HEK293 (cell line): Measurements from ENCODE around the gene ZNF780B.
"Not testable (repeated sequence)": the region's sequence is repeated elsewhere in the genome, so short reads cannot be mapped to it uniquely, and the experiment has no call there.

Experiments used
- CTCF ChIA-PET: fragments of 350-600 bp; formaldehyde crosslinking; extraction: SDS; loops from one replicate; lab custom pipeline; 2021; ENCODE audit warnings: antibody characterized with exemption; lab: Yijun Ruan, JAX
- POLR2A ChIA-PET: fragments of 300-600 bp; formaldehyde crosslinking; extraction: SDS; loops from one replicate; lab custom pipeline; 2020; ENCODE audit warnings: antibody characterized with exemption, inconsistent platforms; lab: Yijun Ruan, JAX
- H3K27ac ChIP-seq: fragments of 200-500 bp; sonication (Bioruptor generic); 2 replicates; pipeline ENCODE4 v1.5.1; 2014; ENCODE audit warnings: low read depth, low read length, control low read depth, inconsistent platforms; ENCODE audit errors: extremely low read depth
- H3K36me3 ChIP-seq, 2 experiments: fragments of 200-500 bp in 1 of 2; sonication (Bioruptor generic) in 1 of 2; 1 replicate in 1 of 2; 2 replicates in 1 of 2; pipeline ENCODE4 v1.5.1; 2014 to 2017; ENCODE audit warnings: inconsistent platforms in 2 of 2, low read length in 2 of 2; ENCODE audit not compliant: control insufficient read depth in 2 of 2, insufficient read depth in 1 of 2
- H3K4me1 ChIP-seq: fragments of 200-500 bp; sonication (Bioruptor generic); 2 replicates; pipeline ENCODE4 v1.5.1; 2014; ENCODE audit warnings: mild to moderate bottlenecking, low read length, inconsistent platforms; ENCODE audit not compliant: control insufficient read depth, insufficient read depth
- H3K4me3 ChIP-seq: 2 replicates; pipeline ENCODE4 v1.5.1; 2011; ENCODE audit warnings: low read depth, mild to moderate bottlenecking, control low read depth, low read length, moderate library complexity
- H3K9me3 ChIP-seq: fragments of 200-500 bp; sonication (Bioruptor generic); 2 replicates; pipeline ENCODE4 v1.5.1; 2014; ENCODE audit warnings: low read depth, low read length, inconsistent platforms; ENCODE audit not compliant: control insufficient read depth, insufficient read depth
- TRIM28 ChIP-seq: IDR thresholded peaks from 2 replicates; pipeline ENCODE4 v1.6.1; 2011; ENCODE audit warnings: low read length, control low read depth, borderline replicate concordance
- TSHZ1 ChIP-seq: fragments of 450-650 bp; formaldehyde crosslinking; IDR thresholded peaks from 2 replicates; pipeline ENCODE4 v1.5.1; 2016; ENCODE audit warnings: missing biosample characterization, missing genetic modification characterization, borderline replicate concordance
- ZBTB17 ChIP-seq: fragments of 450-650 bp; formaldehyde crosslinking; IDR thresholded peaks from 2 replicates; pipeline ENCODE4 v1.5.1; 2016; ENCODE audit warnings: missing biosample characterization, missing genetic modification characterization
- ZNF146 ChIP-seq: fragments of 450-650 bp; formaldehyde crosslinking; IDR thresholded peaks from 2 replicates; pipeline ENCODE4 v1.5.1; 2016; ENCODE audit warnings: missing biosample characterization, missing genetic modification characterization
- ZNF211 ChIP-seq: fragments of 450-650 bp; formaldehyde crosslinking; IDR thresholded peaks from 2 replicates; pipeline ENCODE4 v1.5.1; 2016; ENCODE audit warnings: low read depth, missing biosample characterization, missing genetic modification characterization
- ZNF280D ChIP-seq: fragments of 450-650 bp; formaldehyde crosslinking; IDR thresholded peaks from 2 replicates; pipeline ENCODE4 v1.5.1; 2016; ENCODE audit warnings: missing biosample characterization, missing genetic modification characterization
- ZNF354C ChIP-seq: fragments of 450-650 bp; formaldehyde crosslinking; IDR thresholded peaks from 2 replicates; pipeline ENCODE4 v1.5.1; 2016; ENCODE audit warnings: missing biosample characterization, missing genetic modification characterization, low read depth, borderline replicate concordance
- ZNF362 ChIP-seq: fragments of 450-650 bp; formaldehyde crosslinking; IDR thresholded peaks from 2 replicates; pipeline ENCODE4 v1.5.1; 2016; ENCODE audit warnings: missing biosample characterization, missing genetic modification characterization
- ZNF529 ChIP-seq: fragments of 450-650 bp; formaldehyde crosslinking; IDR thresholded peaks from 2 replicates; pipeline ENCODE4 v1.5.1; 2017; ENCODE audit warnings: missing genetic modification characterization, missing biosample characterization; ENCODE audit not compliant: insufficient replicate concordance
- ZSCAN5A ChIP-seq: fragments of 450-650 bp; formaldehyde crosslinking; IDR thresholded peaks from 2 replicates; pipeline ENCODE4 v1.5.1; 2016; ENCODE audit warnings: missing biosample characterization, missing genetic modification characterization

Gene ZNF780B

GRCh38 chr19:40054632-40055031 lies 1.4 kb downstream of the ZNF780B start (continued):
- no peak for TF ChIP-seq TSHZ1 (tag by site-specific recombination)
- no peak for TF ChIP-seq ZBTB17 (tag by site-specific recombination)
- TF ChIP-seq ZNF362 (tag by site-specific recombination), result no peak
- TF ChIP-seq ZSCAN5A, result no peak
- TF ChIP-seq TRIM28, result no peak
- TF ChIP-seq, all 188 proteins: peak for 0

GRCh38 chr19:40053491-40053890 lies 2.5 kb downstream of the ZNF780B start:
- CTCF ChIA-PET, result interaction anchor here (0.8 kb wide), 1 partner anchor 261 kb away, joined by 3 read pairs; no protein-coding TSS in a partner anchor
- POLR2A ChIA-PET, result no interaction called here
- Histone ChIP-seq H3K4me3 (no peak overlapping the region), H3K4me1 (peaks cover 16% of the 10 kb centered on the region; the same call in 1 of the 2 replicates), H3K36me3 (peaks cover 19 to 60% of the 10 kb centered on the region in 2 experiments), H3K9me3 (peaks cover 42% of the 10 kb centered on the region), H3K27ac (no peak overlapping the region)
- TF ChIP-seq ZNF211, result peak; percentile 99
- no peak for TF ChIP-seq ZNF354C
- TF ChIP-seq, all 188 proteins: peak for 1

- CTCF ChIA-PET, POLR2A ChIA-PET, H3K27ac ChIP-seq, H3K4me1 ChIP-seq, H3K4me3 ChIP-seq: not testable (repeated sequence)
- H3K36me3 ChIP-seq, result peaks cover 35 to 40% of the 10 kb centered on the region in 2 experiments
- peak; percentile 49 for TF ChIP-seq ZNF529 (tag by site-specific recombination)
- peaks cover 34% of the 10 kb centered on the region for H3K9me3 ChIP-seq
These were observed 14.3 kb downstream of the ZNF780B start for GRCh38 chr19:40041718-40042117.

GRCh38 chr19:40038047-40038446 lies 18.0 kb downstream of the ZNF780B start:
- peak; percentile 78; the same call in 1 of the 2 replicates for TF ChIP-seq ZNF280D
- TF ChIP-seq ZNF146, result peak; percentile 92
- H3K4me3 ChIP-seq, CTCF ChIA-PET, POLR2A ChIA-PET, H3K27ac ChIP-seq, H3K4me1 ChIP-seq: not testable (repeated sequence)
- Histone ChIP-seq H3K9me3 (peaks cover 38% of the 10 kb centered on the region), H3K36me3 (peaks cover 0 to 22% of the 10 kb centered on the region in 2 experiments; a peak in 2 of 3 replicates)
